Measurements from ENCODE around the gene SLC7A11. TPM values are rescaled to one million over a fixed set of nuclear protein-coding genes. Genes with fewer than 3 reads are reported as not detected.

SLC7A11 gene
- total and polyA plus RNA-seq, 7 donors = under 0.01 to 2.8 (median 0.27) TPM

- no peak overlapping the region for H3K27ac ChIP-seq
- H3K4me1 ChIP-seq = no peaks in the 10 kb centered on the region
- intact Hi-C loops (cut with DNase I) = no loop called here
- no peak for DNase-seq
- H3K9me3 ChIP-seq = no peaks in the 10 kb centered on the region
- 88 to 92% methylated on average over 5 of the region's 5 CpGs for WGBS, 2 donors
- H3K4me3 ChIP-seq = no peak overlapping the region
- no peaks in the 10 kb centered on the region for H3K36me3 ChIP-seq
- no peaks in the 10 kb centered on the region for H3K27me3 ChIP-seq
- TF ChIP-seq POLR2AphosphoS5 (IDR thresholded peaks at IDR 0.05) (no peak), CTCF (IDR thresholded peaks at IDR 0.05) (no peak), EP300 (IDR thresholded peaks at IDR 0.05) (no peak), POLR2A (IDR thresholded peaks at IDR 0.05) (no peak)
These were observed 24.8 kb upstream of the SLC7A11 start for GRCh38 chr4:138266948-138267347.

GRCh38 chr4:138263247-138263816 lies 21.2 kb upstream of the SLC7A11 start:
- WGBS, 2 donors = 27 to 35% methylated on average over 3 of the region's 3 CpGs
- no peak for DNase-seq
- no peak overlapping the region for H3K4me3 ChIP-seq
- no peaks in the 10 kb centered on the region for H3K36me3 ChIP-seq
- no peak overlapping the region for H3K27ac ChIP-seq
- H3K9me3 ChIP-seq = no peaks in the 10 kb centered on the region
- TF ChIP-seq CTCF (IDR thresholded peaks at IDR 0.05) (no peak), EP300 (IDR thresholded peaks at IDR 0.05) (no peak), POLR2AphosphoS5 (IDR thresholded peaks at IDR 0.05) (no peak), POLR2A (IDR thresholded peaks at IDR 0.05) (no peak)
- intact Hi-C loops (cut with DNase I) = no loop called here
- H3K27me3 ChIP-seq = no peaks in the 10 kb centered on the region
- no peaks in the 10 kb centered on the region for H3K4me1 ChIP-seq

- intact Hi-C loops (cut with DNase I) = no loop called here
- Histone ChIP-seq H3K9me3 (no peaks in the 10 kb centered on the region), H3K27me3 (no peaks in the 10 kb centered on the region), H3K4me3 (no peak overlapping the region), H3K27ac (no peak overlapping the region), H3K4me1 (no peaks in the 10 kb centered on the region), H3K36me3 (no peaks in the 10 kb centered on the region)
- TF ChIP-seq EP300 (IDR thresholded peaks at IDR 0.05) = no peak
- no peak for TF ChIP-seq POLR2AphosphoS5 (IDR thresholded peaks at IDR 0.05)
- no peak for TF ChIP-seq POLR2A (IDR thresholded peaks at IDR 0.05)
- WGBS, 2 donors = 15 to 63% methylated on average over 3 of the region's 3 CpGs
- no peak for DNase-seq
These were observed 20.3 kb upstream of the SLC7A11 start for GRCh38 chr4:138262469-138262868.

- Histone ChIP-seq H3K4me1 (no peaks in the 10 kb centered on the region), H3K9me3 (no peaks in the 10 kb centered on the region), H3K36me3 (no peaks in the 10 kb centered on the region), H3K27ac (no peak overlapping the region), H3K4me3 (no peak overlapping the region), H3K27me3 (no peaks in the 10 kb centered on the region)
- no peak for TF ChIP-seq CTCF (IDR thresholded peaks at IDR 0.05)
- TF ChIP-seq POLR2AphosphoS5 (IDR thresholded peaks at IDR 0.05) = no peak
- no peak for TF ChIP-seq POLR2A (IDR thresholded peaks at IDR 0.05)
- no peak for TF ChIP-seq EP300 (IDR thresholded peaks at IDR 0.05)
- intact Hi-C loops (cut with DNase I) = no loop called here
- DNase-seq = no peak
- 70 to 75% methylated on average over 4 of the region's 4 CpGs for WGBS, 2 donors
These were observed 19.9 kb upstream of the SLC7A11 start for GRCh38 chr4:138262030-138262429.

- intact Hi-C loops (cut with DNase I) = no loop called here
- Histone ChIP-seq H3K27ac (no peak overlapping the region), H3K27me3 (no peaks in the 10 kb centered on the region), H3K4me1 (no peaks in the 10 kb centered on the region), H3K4me3 (no peak overlapping the region), H3K9me3 (no peaks in the 10 kb centered on the region), H3K36me3 (no peaks in the 10 kb centered on the region)
- WGBS, 2 donors = 32 to 41% methylated on average over 2 of the region's 2 CpGs
- TF ChIP-seq POLR2A (IDR thresholded peaks at IDR 0.05) (no peak), CTCF (IDR thresholded peaks at IDR 0.05) (no peak), EP300 (IDR thresholded peaks at IDR 0.05) (no peak), POLR2AphosphoS5 (IDR thresholded peaks at IDR 0.05) (no peak)
- DNase-seq = no peak
These were observed 17.7 kb upstream of the SLC7A11 start for GRCh38 chr4:138259824-138260223.

All from sigmoid colon (tissue), 7 donors.